ENCODE results near the gene CTTNBP2. TPM values are rescaled to one million over a fixed set of nuclear protein-coding genes. Genes with fewer than 3 reads are reported as not detected.
"Not testable (repeated sequence)": the region's sequence is repeated elsewhere in the genome, so short reads cannot be mapped to it uniquely, and the experiment has no call there.

Gene CTTNBP2
- total RNA-seq, 1 donor from 2014 or later, result 1.8 TPM

DNA sequence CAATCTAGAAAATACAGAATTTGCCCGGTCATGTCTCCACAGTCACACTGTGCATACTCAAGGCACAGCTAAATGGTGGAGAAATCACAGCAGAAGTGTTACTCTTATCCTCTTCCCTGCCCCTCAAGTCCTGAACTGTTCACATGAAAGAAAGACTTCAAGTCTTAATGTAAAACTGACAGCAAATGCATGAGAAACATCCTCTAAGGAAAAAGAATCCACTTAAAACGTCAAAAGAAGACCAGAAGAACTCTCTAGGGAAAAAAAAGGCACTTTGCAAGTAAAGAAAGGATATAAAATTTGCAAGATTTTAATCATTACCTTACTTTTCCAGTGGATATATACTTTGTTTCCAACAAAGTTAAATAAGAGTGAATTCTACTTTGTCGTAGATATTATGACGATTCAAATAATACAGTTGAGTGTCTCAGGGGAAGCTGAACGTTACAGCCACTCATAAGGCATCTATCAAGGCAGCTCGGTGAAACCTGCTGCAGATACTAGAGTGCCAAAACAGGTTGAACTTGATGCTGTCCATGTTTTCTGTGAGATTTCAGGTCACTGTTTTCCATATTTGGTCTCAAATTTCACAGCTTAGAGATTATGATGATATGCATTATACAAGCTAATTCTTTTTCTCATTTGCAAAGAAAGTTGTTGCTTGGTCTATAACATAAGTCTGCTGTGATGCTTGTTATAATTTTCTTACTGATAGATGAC is 155.0 kb downstream of the CTTNBP2 start:
- DNase-seq (ENCODE audit: low read depth), result no peak
- TF ChIP-seq, protein P1, sequence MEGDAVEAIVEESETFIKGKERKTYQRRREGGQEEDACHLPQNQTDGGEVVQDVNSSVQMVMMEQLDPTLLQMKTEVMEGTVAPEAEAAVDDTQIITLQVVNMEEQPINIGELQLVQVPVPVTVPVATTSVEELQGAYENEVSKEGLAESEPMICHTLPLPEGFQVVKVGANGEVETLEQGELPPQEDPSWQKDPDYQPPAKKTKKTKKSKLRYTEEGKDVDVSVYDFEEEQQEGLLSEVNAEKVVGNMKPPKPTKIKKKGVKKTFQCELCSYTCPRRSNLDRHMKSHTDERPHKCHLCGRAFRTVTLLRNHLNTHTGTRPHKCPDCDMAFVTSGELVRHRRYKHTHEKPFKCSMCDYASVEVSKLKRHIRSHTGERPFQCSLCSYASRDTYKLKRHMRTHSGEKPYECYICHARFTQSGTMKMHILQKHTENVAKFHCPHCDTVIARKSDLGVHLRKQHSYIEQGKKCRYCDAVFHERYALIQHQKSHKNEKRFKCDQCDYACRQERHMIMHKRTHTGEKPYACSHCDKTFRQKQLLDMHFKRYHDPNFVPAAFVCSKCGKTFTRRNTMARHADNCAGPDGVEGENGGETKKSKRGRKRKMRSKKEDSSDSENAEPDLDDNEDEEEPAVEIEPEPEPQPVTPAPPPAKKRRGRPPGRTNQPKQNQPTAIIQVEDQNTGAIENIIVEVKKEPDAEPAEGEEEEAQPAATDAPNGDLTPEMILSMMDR (conservative IDR thresholded peaks at IDR 0.05; ENCODE audit: low read depth, low read length), result no peak
- no peak overlapping the region for H3K4me3 ChIP-seq (ENCODE audit: low read depth, low read length)

DNA sequence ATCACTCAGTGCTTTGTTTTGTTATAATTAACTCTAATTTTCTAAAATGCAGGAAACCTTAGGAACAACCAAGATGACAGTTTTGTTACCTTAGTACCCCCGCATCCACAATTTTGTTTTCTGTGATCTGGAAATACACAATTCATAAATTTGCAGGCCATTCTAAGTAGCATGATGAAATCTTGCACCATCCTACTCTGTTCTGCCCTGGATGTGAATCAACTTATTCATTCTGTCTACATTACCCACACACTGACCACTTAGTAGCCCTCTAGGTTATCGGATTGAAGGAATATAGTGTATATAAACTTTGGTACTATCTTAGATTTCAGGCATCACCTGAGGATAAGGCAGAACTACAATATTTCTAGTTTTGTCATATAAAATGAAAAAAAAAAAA is 155.9 kb downstream of the CTTNBP2 start:
- DNase-seq (ENCODE audit: low read depth), result no peak
- H3K4me3 ChIP-seq (ENCODE audit: low read depth, low read length), result no peak overlapping the region
- TF ChIP-seq, protein P1 (conservative IDR thresholded peaks at IDR 0.05; ENCODE audit: low read depth, low read length), result no peak

DNA sequence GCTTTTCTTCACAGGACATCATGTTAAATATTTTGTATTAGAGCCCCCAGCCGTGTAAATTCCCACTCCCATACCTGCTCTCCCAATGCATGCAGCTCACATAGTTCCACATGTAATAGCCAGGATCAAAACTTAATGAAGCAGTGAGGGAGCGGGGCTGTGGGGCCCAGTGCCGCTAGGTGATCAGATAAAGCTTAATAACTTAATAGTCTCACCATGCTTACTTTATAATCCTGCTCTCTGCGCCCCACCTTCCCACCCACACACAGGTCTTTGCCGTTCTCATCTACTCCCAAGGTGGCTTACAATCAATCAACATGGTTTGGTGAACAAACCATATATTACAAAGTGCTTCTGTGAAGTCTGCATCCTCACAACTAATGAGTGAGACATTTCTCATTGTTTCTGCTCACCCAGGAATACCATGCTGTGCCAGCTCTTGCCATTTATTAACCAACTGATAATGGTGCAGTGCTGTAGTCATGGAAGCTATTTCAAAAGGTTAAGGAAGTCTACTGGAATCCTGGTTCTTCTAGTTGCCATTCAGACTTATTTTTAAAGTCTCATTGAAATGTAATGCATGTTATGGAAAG is 156.4 kb downstream of the CTTNBP2 start:
- peak overlapping the region; percentile 23 for H3K4me3 ChIP-seq (ENCODE audit: low read depth, low read length)
- peak; percentile 94 for DNase-seq (ENCODE audit: low read depth)
- TF ChIP-seq, protein P1 (conservative IDR thresholded peaks at IDR 0.05; ENCODE audit: low read depth, low read length), result no peak

DNA sequence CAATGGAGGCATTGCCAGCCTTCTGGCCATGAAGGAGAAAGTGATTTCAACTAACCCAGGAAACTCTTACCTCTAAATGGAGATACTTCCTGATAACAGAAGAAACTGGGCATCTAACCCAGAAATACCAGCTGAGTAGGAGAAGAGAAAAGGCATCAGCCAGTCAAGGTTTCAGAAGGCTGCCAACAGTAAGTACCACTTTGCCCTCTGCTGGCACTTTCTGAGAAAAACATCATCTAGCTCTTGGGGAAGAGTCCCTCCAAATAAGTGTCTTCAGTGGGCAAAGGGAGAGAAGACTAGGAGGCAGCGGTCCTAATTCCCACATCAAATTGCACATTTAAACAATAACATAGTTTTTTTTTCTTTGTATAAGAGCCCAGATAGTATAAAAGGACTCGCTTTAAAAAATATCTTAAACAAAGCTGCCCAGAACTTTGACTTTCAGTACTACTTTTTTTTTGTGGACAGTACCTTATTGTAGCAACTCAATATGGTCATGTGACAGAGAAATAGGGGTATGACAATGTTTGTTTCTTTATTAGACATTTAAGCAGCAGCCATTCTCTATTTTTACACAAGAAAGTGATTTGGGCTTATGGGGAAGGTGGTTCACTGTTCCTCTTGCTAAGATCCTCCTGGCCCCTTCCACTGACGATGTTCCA is 157.3 kb downstream of the CTTNBP2 start:
- TF ChIP-seq, protein P1 (conservative IDR thresholded peaks at IDR 0.05; ENCODE audit: low read depth, low read length), result peak; percentile 79
- no peak for DNase-seq (ENCODE audit: low read depth)

DNA sequence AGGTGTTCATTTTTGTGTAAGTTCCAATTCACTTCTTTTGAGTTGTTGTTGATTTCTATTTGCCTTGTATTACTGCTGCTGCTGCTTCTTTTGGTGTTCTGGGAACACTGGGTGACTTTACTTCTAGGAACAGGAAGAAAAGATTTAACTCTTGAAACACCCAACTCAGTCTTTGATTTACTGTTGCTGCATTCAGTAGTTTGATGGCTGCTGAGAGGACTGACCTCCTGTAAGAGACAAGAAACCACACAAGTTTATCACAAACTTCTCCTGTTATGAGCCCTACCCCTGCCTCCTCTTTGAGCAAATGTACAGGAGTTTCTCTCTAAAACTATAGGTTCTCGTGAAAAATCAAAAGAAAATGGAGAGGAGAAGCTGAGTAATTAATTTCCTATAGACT is 161.7 kb downstream of the CTTNBP2 start:
- TF ChIP-seq, protein P1 (conservative IDR thresholded peaks at IDR 0.05; ENCODE audit: low read depth, low read length), result no peak
- no peak for DNase-seq (ENCODE audit: low read depth)

More for the DNA sequence above, 157.3 kb downstream of the CTTNBP2 start:
- no peak overlapping the region for H3K4me3 ChIP-seq (ENCODE audit: low read depth, low read length)

DNA sequence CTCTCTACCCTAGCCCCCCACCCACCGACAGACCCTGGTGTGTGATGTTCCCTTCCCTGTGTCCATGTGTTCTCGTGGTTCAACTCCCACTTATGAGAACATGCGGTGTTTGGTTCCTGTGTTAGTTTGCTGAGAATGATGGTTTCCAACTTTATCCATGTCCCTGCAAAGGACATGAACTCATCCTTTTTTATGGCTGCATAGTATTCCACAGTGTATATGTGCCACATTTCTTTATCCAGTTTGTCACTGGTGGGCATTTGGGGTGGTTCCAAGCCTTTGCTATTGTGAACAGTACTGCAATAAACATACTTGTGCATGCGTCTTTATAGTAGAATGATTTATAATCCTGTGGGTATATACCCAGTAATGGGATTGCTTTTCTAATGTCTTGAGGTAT is 165.1 kb downstream of the CTTNBP2 start:
- not testable (repeated sequence) for H3K4me3 ChIP-seq (ENCODE audit: low read depth, low read length); DNase-seq (ENCODE audit: low read depth)

More for the DNA sequence above, 161.7 kb downstream of the CTTNBP2 start:
- H3K4me3 ChIP-seq (ENCODE audit: low read depth, low read length), result no peak overlapping the region

DNA sequence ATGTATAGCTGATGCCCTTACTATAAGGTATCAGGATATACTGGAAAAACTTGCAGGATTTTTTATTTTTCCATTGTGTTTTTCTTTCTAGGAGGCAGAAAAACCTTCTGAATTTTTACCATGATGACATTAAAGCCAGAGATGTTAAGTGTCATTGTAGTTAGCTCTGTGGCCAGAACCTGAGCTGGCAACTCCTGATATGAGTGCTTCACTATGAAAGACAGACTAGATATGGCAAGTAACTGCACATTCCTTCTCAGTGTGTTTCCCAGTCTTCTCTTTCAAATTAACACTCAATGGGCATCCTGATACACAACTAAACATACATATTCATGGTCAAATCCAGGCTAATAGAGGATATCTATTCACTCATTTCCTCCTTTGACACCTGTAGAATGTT is 166.2 kb downstream of the CTTNBP2 start:
- TF ChIP-seq, protein P1 (conservative IDR thresholded peaks at IDR 0.05; ENCODE audit: low read depth, low read length), result no peak
- no peak overlapping the region for H3K4me3 ChIP-seq (ENCODE audit: low read depth, low read length)
- DNase-seq (ENCODE audit: low read depth), result no peak
